Measurements from ENCODE around the gene USP32.

The USP32 gene

DNA sequence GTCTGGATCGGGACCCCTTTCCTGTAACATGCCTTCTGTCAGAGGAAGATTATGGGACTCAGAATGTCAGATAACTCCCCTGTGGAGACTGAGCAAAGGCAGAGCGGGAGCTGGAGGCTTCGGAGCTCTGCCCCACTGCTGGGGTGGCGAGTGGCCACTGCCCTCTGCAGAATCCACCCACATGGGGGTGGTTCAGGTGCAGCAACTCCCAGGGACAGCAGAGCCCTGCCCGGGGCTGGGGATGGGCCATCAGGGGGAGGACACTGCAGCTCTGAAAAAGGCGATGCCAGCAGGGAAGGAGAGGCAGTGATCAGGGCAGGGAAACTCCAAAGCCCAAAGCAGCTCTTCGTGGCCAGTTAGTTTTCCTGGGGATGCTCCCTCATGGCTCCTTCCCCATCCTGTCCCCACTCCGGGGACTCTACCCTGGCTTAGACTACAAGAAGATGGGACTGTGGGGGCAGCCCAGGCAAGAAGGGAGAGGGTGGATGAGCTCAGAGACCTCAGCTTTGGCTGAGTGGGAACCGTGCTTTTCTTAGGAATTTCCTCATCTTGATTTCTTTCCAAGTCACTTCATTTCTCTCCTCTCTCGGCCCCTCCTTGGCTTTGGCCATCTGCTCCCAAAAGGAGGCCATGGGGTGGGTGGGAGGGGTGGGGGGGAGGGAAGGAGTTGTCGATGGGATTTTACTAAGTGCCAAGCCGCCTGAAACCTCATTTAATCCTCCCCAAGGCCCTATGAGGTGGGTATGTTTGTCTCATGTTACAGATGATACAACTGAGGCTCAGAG, 238.1 kb downstream of the USP32 start:
- H3K4me3 ChIP-seq (ENCODE audit: low read depth, low read length): no peak overlapping the region
- TF ChIP-seq, protein P1, sequence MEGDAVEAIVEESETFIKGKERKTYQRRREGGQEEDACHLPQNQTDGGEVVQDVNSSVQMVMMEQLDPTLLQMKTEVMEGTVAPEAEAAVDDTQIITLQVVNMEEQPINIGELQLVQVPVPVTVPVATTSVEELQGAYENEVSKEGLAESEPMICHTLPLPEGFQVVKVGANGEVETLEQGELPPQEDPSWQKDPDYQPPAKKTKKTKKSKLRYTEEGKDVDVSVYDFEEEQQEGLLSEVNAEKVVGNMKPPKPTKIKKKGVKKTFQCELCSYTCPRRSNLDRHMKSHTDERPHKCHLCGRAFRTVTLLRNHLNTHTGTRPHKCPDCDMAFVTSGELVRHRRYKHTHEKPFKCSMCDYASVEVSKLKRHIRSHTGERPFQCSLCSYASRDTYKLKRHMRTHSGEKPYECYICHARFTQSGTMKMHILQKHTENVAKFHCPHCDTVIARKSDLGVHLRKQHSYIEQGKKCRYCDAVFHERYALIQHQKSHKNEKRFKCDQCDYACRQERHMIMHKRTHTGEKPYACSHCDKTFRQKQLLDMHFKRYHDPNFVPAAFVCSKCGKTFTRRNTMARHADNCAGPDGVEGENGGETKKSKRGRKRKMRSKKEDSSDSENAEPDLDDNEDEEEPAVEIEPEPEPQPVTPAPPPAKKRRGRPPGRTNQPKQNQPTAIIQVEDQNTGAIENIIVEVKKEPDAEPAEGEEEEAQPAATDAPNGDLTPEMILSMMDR (IDR thresholded peaks at IDR 0.05; ENCODE audit: borderline replicate concordance, insufficient read depth, low read depth, low read length): no peak

DNA sequence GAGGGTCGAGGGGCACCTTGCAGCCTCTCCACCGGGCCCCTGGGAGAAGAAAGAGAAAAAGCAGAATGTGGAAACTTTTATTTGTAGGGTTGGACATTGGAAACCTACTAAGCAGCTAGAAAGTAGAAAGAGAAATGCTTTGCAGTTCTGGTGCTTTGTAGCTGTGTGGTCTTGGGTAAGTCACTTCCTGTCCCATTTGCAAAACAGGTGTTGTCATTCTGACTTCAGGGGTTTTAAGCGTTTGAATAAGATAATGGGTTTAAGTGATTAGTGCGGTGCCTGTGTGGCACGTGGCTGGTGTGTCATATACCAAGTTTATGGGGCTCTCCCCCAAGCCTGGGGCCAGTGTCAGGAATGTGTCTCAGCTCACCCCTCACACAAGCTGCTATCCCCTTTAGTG, 240.6 kb downstream of the USP32 start:
- H3K4me3 ChIP-seq (ENCODE audit: low read depth, low read length): no peak overlapping the region
- TF ChIP-seq, protein P1 (IDR thresholded peaks at IDR 0.05; ENCODE audit: borderline replicate concordance, insufficient read depth, low read depth, low read length): no peak

DNA sequence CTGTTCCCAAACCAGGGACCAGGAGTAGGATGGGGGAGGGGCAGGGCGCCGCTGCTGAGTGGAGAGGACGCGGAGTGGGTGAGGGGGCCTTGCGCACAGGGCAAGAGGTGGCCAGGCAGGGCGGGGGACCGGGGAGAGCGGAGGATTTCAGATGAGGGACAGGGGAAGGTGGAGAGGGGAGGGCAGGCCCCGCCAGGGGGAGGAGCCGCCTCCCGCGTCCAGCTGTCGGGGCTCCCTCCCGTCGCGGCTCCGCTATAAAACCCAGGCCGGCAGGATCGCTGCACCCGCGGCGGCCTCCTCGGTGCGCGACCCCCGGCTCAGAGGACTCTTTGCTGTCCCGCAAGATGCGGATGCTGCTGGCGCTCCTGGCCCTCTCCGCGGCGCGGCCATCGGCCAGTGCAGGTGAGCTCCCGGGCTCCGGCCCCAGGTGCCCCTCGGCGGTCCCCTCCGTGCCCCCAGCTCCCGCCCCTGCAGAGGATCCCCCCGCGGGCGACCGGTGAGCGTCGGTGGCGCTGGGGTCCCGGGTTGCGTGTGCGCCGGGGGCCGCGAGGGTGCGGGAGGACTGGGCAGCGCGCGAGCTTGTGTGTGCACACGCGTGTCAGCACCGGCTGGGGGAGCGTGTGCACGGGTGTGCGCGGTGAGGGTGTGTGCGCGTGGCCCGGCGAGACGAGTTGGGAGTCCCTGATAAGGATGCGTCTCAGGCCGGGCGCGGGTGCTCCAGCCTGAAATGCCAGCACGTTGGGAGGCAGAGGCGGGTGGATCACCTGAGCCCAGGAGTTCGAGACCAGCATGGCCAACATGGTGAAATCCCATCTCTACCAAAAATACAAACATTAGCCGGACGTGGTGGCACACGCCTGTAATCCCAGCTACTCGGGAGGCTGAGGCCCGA, 242.0 kb downstream of the USP32 start, which contains the start of gene CA4:
Gene CA4, plus strand, starts transcription at position 283 of the 892 bp plus-strand sequence. Its CDS starts 62 bp downstream, at position 345.
- H3K4me3 ChIP-seq (ENCODE audit: low read depth, low read length): no peak within 1 kb of the TSS
- TF ChIP-seq, protein P1 (IDR thresholded peaks at IDR 0.05; ENCODE audit: borderline replicate concordance, insufficient read depth, low read depth, low read length): no peak

DNA sequence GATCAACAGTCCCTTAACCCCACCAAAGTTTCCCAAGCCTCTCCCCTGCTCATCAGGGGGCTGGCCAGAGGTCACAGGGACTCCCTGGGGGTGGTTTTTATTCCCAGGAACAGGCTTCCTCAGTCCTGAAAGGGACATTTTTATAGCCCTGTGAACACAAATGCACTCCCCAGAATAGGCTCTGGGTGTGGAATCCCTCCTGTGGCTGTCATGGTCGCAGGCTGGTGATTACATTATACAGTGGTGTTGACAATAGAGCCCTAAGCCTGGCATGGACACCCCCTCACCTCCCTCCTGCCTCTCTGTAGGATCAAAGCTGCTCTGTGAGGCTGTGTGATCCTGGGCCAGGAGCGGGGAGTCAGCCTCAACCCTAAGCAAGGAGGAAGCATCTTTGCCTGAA, 243.6 kb downstream of the USP32 start:
- no peak overlapping the region for H3K4me3 ChIP-seq (ENCODE audit: low read depth, low read length)
- TF ChIP-seq, protein P1 (IDR thresholded peaks at IDR 0.05; ENCODE audit: borderline replicate concordance, insufficient read depth, low read depth, low read length): no peak

DNA sequence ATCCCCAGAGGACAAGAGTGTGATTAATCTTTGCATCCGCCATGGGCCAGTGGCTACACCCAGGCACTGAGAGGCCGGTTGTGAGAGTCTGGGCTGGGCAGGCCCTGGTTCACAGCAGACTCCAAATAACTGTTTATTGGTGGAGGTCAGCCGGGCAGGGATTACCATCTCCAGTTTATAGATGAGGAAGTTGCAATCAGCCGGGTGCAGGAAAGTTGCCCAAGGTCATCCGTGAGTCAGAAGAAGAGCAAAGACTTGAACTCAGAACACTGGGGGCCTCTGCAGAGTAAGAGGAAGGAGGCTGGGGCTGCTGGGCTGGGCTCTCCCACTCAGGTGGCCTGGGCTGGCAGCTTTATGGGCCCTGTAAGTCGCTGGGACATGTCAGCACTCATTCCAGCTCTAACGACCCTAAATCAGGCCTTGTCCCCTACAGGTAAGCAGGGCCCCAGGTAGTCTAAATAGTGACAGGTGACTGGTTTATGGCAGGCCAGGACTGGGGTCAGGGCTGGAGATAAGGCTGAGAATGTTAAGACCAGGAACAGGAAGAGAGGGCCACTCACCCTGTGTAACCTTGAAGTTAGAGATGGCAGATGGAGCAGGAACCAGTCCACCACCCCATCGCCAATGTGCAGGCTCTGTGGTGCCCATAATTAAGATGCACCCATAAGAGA, 244.2 kb downstream of the USP32 start:
- TF ChIP-seq, protein P1 (IDR thresholded peaks at IDR 0.05; ENCODE audit: borderline replicate concordance, insufficient read depth, low read depth, low read length): no peak
- no peak overlapping the region for H3K4me3 ChIP-seq (ENCODE audit: low read depth, low read length)

DNA sequence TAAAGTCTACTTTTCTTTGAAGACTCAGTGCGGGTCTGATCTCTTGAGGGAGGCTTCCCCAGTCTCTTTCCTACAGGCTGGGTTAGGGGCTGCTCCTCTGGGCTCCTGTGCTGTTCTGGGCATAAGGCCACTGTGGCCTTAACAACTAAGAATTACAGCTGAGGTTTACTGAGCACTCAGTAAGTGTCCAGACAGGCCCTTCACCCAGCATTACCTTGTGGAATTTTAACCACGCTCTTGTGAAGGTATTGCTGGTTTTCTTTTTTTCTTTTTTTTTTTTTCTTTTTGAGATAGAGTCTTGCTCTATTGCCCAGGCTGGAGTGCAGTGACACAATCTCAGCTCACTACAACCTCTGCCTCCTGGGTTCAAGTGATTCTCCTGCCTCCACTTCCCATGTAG, 245.7 kb downstream of the USP32 start:
- no peak overlapping the region for H3K4me3 ChIP-seq (ENCODE audit: low read depth, low read length)
- TF ChIP-seq, protein P1 (IDR thresholded peaks at IDR 0.05; ENCODE audit: borderline replicate concordance, insufficient read depth, low read depth, low read length): no peak
